Astrocyte (in vitro differentiated cells and primary cell): ENCODE data around the gene CREB5.

Experiments used
- CTCF ChIP-seq: IDR thresholded peaks from 2 replicates; pipeline ENCODE4 v1.5.1; 2011; ENCODE audit warnings: low read depth, mild to moderate bottlenecking, inconsistent platforms, low read length, moderate library complexity; ENCODE audit not compliant: insufficient read depth
- EZH2 ChIP-seq: IDR thresholded peaks from 2 replicates; pipeline ENCODE4 v1.6.1; 2012; ENCODE audit warnings: mild to moderate bottlenecking, low read length, inconsistent platforms; ENCODE audit not compliant: insufficient read depth

- TF ChIP-seq CTCF, result no peak
- TF ChIP-seq EZH2, result no peak
Measured at GRCh38 chr7:28433039-28433438, 20.7 kb downstream of the CREB5 start.
